ENCODE data around the gene SRPX2. TPM values are rescaled to one million over a fixed set of nuclear protein-coding genes. Genes with fewer than 3 reads are reported as not detected.

SRPX2 gene, protein sequence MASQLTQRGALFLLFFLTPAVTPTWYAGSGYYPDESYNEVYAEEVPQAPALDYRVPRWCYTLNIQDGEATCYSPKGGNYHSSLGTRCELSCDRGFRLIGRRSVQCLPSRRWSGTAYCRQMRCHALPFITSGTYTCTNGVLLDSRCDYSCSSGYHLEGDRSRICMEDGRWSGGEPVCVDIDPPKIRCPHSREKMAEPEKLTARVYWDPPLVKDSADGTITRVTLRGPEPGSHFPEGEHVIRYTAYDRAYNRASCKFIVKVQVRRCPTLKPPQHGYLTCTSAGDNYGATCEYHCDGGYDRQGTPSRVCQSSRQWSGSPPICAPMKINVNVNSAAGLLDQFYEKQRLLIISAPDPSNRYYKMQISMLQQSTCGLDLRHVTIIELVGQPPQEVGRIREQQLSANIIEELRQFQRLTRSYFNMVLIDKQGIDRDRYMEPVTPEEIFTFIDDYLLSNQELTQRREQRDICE
- total RNA-seq, result not detected

DNA sequence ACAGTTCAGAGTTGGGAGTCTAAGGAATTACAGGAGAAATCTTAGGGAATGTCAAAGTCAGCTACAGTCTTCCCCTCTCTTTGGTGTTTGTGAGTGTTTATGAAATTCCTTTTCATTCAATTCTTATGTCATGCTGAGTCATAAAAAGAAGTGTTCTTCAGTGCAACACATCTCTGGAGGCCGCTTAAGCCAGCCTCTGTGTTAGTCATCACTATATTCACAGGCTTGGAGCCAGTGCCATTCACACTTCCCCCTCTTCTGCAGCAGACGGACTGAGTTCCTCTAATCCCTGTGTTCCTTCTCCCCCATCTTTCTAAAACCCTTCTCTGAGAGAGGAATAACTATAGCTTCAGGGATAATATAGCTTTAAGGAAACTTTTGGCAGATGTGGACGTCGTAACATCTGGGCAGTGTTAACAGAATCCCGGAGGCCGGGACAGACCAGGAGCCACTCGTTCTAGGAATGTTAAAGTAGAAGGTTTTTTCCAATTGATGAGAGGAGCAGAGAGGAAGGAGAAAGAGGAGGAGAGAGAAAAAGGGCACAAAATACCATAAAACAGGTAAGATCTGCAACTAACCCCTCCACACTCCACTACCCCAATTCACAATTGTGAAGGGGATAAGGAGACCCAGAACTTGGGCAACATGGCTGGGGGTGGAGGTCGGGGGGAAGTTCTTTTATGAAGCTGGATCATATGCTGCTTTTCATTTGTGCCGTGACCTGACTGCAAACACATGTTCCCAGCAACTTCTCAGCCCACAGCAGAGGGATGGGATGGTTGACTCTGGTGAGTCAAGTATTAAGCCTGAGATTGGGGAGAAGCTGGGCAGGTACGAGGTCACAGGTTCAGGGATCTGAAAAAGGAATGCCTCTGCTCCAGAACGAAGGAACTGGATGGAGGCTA is at the start of gene SRPX2:
TSS of gene SRPX2 (plus strand) at position 244 of the 905 bp plus-strand sequence. CDS start 2,124 bp downstream, outside the sequence.
- Mint-ChIP-seq H3K4me3 (no peak within 1 kb of the TSS), H3K9me3 (no peaks in the 10 kb centered on the region), H3K27me3 (ENCODE audit: low read depth) (peaks cover 22% of the 10 kb centered on the region), H3K36me3 (ENCODE audit: insufficient read depth) (no peaks in the 10 kb centered on the region), H3K4me1 (ENCODE audit: low read depth) (no peaks in the 10 kb centered on the region)
- DNase-seq (no peak), ATAC-seq (peak in 1 of 2 donors; percentile 38)

DNA sequence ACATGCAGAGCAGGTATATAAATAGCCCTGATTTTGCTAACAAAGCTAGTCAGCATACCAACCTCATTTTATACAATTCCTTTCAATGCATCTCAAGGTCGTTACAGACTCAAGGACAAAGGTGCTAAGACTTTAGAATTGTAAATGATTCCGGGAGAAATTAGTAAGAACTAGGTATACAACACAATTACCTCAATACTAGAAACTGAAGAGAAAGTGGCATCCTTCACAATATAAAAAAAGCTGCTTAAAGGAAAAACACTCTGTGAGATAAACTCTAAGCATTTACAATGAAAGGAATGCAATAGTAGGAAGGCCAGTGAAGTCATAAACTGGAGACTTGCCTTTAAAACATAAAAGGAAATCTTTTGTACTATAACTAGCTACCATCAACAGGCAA is 47.4 kb upstream of the SRPX2 start:
- no peaks in the 10 kb centered on the region for H3K9me3 Mint-ChIP-seq
- H3K4me1 Mint-ChIP-seq (ENCODE audit: low read depth), result peaks cover 4% of the 10 kb centered on the region
- H3K36me3 Mint-ChIP-seq (ENCODE audit: insufficient read depth), result no peaks in the 10 kb centered on the region
- DNase-seq (no peak), ATAC-seq (no peak)
- no peaks in the 10 kb centered on the region for H3K27me3 Mint-ChIP-seq (ENCODE audit: low read depth)
- H3K4me3 Mint-ChIP-seq, result no peak overlapping the region

DNA sequence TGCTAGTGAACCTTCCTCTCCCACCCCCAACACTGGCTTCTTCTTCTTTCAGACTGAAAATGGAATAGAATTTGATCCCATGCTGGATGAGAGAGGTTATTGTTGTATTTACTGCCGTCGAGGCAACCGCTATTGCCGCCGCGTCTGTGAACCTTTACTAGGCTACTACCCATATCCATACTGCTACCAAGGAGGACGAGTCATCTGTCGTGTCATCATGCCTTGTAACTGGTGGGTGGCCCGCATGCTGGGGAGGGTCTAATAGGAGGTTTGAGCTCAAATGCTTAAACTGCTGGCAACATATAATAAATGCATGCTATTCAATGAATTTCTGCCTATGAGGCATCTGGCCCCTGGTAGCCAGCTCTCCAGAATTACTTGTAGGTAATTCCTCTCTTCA is 44.5 kb upstream of the SRPX2 start:
- no peaks in the 10 kb centered on the region for H3K27me3 Mint-ChIP-seq (ENCODE audit: low read depth)
- ATAC-seq (no peak), DNase-seq (no peak)
- H3K4me1 Mint-ChIP-seq (ENCODE audit: low read depth), result peaks cover 4% of the 10 kb centered on the region
- no peaks in the 10 kb centered on the region for H3K36me3 Mint-ChIP-seq (ENCODE audit: insufficient read depth)
- no peak overlapping the region for H3K4me3 Mint-ChIP-seq
- no peaks in the 10 kb centered on the region for H3K9me3 Mint-ChIP-seq

DNA sequence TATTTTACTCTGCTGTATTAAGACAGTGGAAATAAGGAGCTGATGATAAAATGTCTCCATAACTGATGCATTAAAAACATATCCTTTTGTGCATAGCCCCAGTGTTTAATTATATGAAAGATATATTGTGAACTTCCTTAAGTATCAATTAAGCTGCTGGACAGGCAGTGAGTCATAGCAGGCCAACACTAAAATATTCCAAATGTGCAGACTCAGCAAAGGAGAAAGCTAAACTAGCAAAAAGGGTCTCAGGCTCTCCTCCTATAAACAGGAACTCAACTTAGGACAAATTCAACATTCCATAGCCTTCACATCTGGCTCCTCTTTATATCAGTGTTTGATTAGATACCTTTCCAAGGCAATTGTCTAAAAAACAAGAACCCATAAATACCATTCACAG is 43.7 kb upstream of the SRPX2 start:
- no peak overlapping the region for H3K4me3 Mint-ChIP-seq

DNA sequence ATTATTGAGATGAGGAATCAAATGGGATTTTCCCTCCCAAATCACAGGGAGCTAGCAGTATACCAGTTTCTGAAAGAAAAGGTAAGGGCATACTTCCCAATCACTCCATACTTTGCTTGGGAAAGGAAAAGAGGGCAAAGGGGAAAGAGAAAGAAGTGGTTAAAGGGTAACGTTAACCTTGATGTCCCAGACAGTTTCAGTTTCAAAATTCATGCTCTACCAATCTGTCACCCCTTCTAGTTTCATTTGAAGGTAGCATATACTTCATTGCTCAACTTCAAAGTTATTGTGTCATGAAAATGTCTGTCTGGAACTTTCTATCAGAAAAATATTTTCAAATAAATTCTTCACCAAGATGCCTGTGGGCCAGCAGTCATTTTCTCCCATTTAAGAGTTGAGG is 43.2 kb upstream of the SRPX2 start:
- H3K27me3 Mint-ChIP-seq (ENCODE audit: low read depth), result no peaks in the 10 kb centered on the region
- no peak overlapping the region for H3K4me3 Mint-ChIP-seq

More for the DNA sequence above, 43.7 kb upstream of the SRPX2 start:
- Mint-ChIP-seq H3K27me3 (ENCODE audit: low read depth) (no peaks in the 10 kb centered on the region), H3K36me3 (ENCODE audit: insufficient read depth) (no peaks in the 10 kb centered on the region), H3K4me1 (ENCODE audit: low read depth) (peaks cover 4% of the 10 kb centered on the region), H3K9me3 (no peaks in the 10 kb centered on the region)
- no peak for DNase-seq
- no peak for ATAC-seq

DNA sequence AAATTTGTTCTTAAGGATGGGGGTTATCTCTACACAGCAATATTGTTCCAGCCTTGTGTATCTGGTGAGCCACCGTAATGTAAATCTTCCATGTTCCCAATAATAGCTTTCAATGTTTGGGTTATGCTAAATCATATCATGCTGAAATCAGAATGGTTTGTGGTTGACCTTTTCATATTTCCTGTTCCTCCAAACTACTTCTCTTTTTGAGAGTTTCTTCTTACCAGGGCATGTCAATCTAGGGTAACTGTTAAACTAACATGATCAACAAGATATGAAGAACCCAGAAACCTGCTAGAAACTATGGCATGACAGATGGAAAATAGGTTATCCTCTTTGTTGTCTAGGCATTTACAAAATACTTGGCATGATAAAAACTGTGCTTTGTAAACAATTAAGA is 37.2 kb upstream of the SRPX2 start:
- Mint-ChIP-seq H3K4me1 (ENCODE audit: low read depth) (peaks cover 3% of the 10 kb centered on the region), H3K36me3 (ENCODE audit: insufficient read depth) (no peaks in the 10 kb centered on the region), H3K9me3 (no peaks in the 10 kb centered on the region), H3K27me3 (ENCODE audit: low read depth) (no peaks in the 10 kb centered on the region), H3K4me3 (no peak overlapping the region)
- ATAC-seq (no peak), DNase-seq (no peak)

More for the DNA sequence above, 43.2 kb upstream of the SRPX2 start:
- no peaks in the 10 kb centered on the region for H3K9me3 Mint-ChIP-seq
- no peak for DNase-seq
- peaks cover 4% of the 10 kb centered on the region for H3K4me1 Mint-ChIP-seq (ENCODE audit: low read depth)
- no peaks in the 10 kb centered on the region for H3K36me3 Mint-ChIP-seq (ENCODE audit: insufficient read depth)
- ATAC-seq, result peak in 1 of 2 donors; percentile 55

DNA sequence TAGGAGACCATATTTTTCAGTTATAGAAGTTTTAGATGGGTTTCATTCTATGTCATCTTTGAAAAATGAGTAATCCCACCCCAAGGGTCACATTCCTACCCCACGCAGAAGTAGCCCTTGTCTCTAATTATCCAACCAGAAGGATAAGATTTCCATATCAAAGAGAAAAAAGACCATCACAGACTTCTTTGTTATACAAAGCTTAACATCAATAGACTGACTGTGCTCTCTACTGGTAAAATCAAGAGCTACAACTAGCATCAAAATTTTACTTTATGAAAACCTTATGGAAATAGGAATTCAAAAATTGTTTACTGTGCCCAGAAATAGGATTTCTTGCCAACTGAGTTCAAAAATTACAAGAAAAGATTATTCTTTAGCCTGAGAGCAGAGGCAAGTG is 34.4 kb upstream of the SRPX2 start:
- DNase-seq (no peak), ATAC-seq (no peak)
- Mint-ChIP-seq H3K36me3 (ENCODE audit: insufficient read depth) (no peaks in the 10 kb centered on the region), H3K4me1 (ENCODE audit: low read depth) (peaks cover 3% of the 10 kb centered on the region), H3K9me3 (no peaks in the 10 kb centered on the region), H3K4me3 (no peak overlapping the region), H3K27me3 (ENCODE audit: low read depth) (peaks cover 2% of the 10 kb centered on the region)

DNA sequence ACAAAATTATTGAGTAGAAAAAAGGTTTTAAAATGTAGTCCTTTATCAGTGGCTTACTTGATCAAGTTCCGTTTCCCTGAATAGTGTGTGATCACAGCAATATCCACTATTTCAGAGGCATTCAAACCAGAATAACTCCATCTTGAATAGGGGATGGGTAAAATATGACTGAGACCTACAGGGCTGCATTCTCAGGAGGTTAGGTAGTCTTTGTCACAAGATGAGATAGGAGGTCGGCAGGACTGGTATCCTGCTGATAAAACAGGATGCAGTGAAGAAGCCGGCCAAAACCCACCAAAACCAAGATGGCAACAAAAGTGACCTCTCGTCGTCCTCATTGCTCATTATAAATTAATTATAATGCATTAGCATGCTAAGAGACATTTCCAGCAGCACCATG is 32.0 kb upstream of the SRPX2 start:
- H3K4me1 Mint-ChIP-seq (ENCODE audit: low read depth), result no peaks in the 10 kb centered on the region
- no peaks in the 10 kb centered on the region for H3K36me3 Mint-ChIP-seq (ENCODE audit: insufficient read depth)
- ATAC-seq, result no peak
- no peak for DNase-seq
- H3K4me3 Mint-ChIP-seq, result no peak overlapping the region
- no peaks in the 10 kb centered on the region for H3K9me3 Mint-ChIP-seq
- H3K27me3 Mint-ChIP-seq (ENCODE audit: low read depth), result peaks cover 2% of the 10 kb centered on the region

DNA sequence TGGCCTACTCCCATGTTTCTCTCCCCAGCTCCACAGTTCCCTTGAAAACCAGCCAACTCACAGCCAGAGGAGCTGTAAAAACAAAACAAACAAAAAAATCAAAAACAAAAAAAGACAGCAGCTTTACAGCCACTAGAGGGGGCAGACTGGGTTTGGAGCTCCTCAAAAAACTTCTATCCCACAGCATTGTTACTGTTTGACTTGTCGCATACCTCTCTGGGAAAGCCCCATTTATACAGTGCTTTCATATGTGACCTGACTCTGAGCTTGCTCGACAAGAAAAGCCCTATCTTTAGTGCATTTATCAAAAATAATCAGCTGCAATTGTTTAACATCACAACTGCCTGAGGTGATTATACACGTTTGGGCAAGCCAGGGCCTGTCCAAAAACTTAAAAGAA is 29.0 kb upstream of the SRPX2 start:
- ATAC-seq, result peak; percentile 46 to 73
- Mint-ChIP-seq H3K27me3 (ENCODE audit: low read depth) (peaks cover 4% of the 10 kb centered on the region), H3K9me3 (no peaks in the 10 kb centered on the region), H3K36me3 (ENCODE audit: insufficient read depth) (no peaks in the 10 kb centered on the region), H3K4me3 (no peak overlapping the region), H3K4me1 (ENCODE audit: low read depth) (no peaks in the 10 kb centered on the region)
- no peak for DNase-seq

DNA sequence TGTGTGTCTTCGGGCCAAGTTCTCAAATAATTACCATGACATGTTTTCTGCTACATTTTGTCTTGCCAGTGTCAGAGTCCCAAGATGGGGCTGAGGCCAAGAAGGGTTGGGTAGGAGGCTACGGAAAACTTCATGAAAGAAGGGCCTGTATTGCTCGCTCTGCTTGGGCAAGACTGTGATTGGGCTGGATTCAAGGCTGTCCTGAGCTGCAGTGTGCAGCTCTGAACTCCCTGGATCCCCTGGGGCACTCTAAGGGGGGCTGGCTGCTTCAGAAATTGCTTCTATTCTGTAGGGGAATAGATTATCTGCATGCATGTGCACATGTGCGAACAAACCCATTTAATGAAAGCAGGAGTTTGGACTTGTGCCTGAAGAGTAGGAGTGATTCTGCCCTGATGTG is 21.0 kb upstream of the SRPX2 start:
- Mint-ChIP-seq H3K4me3 (no peak overlapping the region), H3K4me1 (ENCODE audit: low read depth) (peaks cover 7% of the 10 kb centered on the region), H3K27me3 (ENCODE audit: low read depth) (no peaks in the 10 kb centered on the region), H3K9me3 (no peaks in the 10 kb centered on the region), H3K36me3 (ENCODE audit: insufficient read depth) (no peaks in the 10 kb centered on the region)
- DNase-seq (no peak), ATAC-seq (no peak)

DNA sequence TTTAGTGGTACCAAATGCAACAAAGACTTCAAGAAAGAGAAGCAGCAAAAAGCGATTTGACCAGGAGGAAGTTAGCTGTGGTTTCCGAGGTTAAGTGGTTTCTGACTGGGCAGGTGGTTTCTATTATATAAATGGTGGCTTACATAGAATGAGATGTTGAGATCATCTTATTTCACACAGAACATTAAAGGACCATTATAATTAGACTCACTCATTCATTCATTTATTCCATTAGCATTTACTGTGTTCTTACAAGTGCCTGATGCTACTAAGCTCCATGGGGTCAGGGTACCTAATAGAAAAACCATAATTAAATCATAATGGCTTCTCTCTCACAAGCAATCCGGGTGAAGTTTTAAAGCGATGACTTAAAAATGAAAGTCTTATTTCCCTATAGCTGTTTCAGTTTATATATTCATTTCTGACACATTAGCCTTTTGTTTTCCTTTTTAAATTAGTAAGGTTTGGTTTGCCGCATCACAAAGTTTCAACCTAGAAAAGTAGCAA is 18.0 kb upstream of the SRPX2 start:
- ATAC-seq, result no peak

DNA sequence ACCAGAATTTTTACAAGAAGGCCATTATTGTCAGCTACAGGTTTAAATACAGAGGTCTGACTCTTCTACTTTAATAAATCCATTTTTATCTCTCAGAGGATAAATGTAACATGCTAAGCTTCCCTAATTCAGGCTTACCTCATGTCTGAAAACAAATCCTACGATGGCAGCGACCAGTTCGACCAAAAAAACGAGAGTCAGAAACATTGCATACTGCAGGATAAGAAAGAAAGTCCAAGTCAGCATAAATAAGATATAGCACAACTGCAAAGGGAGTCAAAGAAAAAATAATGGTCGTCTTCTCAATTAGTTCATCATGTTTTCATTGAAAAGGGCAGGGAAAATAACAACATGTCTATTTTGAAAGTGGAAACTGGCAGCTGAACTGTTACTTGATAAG is 9.0 kb upstream of the SRPX2 start:
- no peak for ATAC-seq
- Mint-ChIP-seq H3K4me3 (no peak overlapping the region), H3K27me3 (ENCODE audit: low read depth) (peaks cover 4% of the 10 kb centered on the region), H3K9me3 (no peaks in the 10 kb centered on the region), H3K36me3 (ENCODE audit: insufficient read depth) (no peaks in the 10 kb centered on the region), H3K4me1 (ENCODE audit: low read depth) (peaks cover 7% of the 10 kb centered on the region)
- no peak for DNase-seq

More for the DNA sequence above, 18.0 kb upstream of the SRPX2 start:
- peaks cover 7% of the 10 kb centered on the region for H3K4me1 Mint-ChIP-seq (ENCODE audit: low read depth)
- no peaks in the 10 kb centered on the region for H3K27me3 Mint-ChIP-seq (ENCODE audit: low read depth)
- H3K4me3 Mint-ChIP-seq, result no peak overlapping the region
- H3K9me3 Mint-ChIP-seq, result no peaks in the 10 kb centered on the region
- H3K36me3 Mint-ChIP-seq (ENCODE audit: insufficient read depth), result no peaks in the 10 kb centered on the region
- DNase-seq, result no peak

DNA sequence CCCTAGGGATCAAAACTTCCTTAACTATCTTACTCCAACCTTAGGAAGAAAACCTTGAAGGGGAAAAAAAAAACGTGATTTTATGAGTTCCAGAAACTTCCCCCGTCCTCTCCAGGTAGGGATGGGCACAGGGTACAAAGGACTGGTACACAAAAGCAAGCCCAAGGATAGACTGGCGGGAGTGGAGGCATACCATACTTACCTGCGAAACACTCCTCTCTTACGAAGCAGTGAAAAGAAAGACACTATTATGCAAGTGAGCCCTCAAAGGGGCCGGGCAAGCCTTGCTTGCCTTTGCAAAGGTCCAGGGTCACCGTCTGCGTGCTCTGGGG is 8.0 kb upstream of the SRPX2 start:
- ATAC-seq (no peak), DNase-seq (no peak)
- H3K9me3 Mint-ChIP-seq, result no peaks in the 10 kb centered on the region
- H3K4me1 Mint-ChIP-seq (ENCODE audit: low read depth), result peaks cover 7% of the 10 kb centered on the region
- H3K36me3 Mint-ChIP-seq (ENCODE audit: insufficient read depth), result no peaks in the 10 kb centered on the region
- H3K27me3 Mint-ChIP-seq (ENCODE audit: low read depth), result peaks cover 6% of the 10 kb centered on the region
- H3K4me3 Mint-ChIP-seq, result peak overlapping the region; percentile 81

DNA sequence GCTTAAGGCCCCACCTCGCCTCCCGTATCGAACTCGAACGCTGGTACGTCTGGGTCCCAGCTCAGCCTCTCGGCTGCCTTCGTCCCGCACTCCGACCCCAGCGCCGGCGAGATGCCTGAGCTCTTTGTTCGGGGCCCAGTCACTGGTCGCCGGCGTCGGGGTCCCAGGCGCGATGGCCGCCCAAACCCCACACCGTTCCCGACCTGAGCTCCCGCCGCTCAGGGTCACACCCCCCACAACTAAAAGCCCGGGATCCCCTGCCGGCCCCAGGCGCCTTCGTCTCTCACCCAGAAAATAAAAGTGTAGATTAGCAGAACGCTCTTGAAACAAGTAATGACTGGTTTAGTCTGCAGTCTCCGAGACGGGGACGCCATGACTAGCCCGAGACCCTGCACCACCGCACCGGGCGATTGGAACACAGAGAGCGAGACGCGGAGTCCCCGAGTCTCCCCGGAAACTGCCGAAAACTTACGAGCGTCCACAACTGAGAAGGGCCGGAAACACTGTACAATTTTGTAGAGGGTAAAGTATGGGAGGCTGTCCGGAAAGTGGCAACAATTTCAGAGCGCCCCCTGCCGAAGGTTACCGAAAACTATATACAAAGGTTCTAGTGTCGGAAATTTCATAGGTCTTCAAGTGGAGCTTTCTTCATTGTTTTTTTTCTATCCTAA is 7.5 kb upstream of the SRPX2 start, which contains the start of gene TSPAN6:
TSS of gene TSPAN6 (minus strand) at position 486 of the 671 bp plus-strand sequence. CDS start at position 374, 112 bp downstream.
- Mint-ChIP-seq H3K4me1 (ENCODE audit: low read depth) (peaks cover 7% of the 10 kb centered on the region), H3K4me3 (peak within 1 kb of the TSS; percentile 81), H3K27me3 (ENCODE audit: low read depth) (peaks cover 7% of the 10 kb centered on the region), H3K36me3 (ENCODE audit: insufficient read depth) (no peaks in the 10 kb centered on the region), H3K9me3 (no peaks in the 10 kb centered on the region)
- ATAC-seq (peak; percentile 99 to 100), DNase-seq (peak; percentile 61)

All from activated T-cell treated with anti-CD3 and anti-CD28 coated beads, Interleukin-2, amount 50 U/mL, for 4 hours (primary cell).